SK-N-SH (cell line): Measurements from ENCODE around the gene SMS. TPM values are rescaled to one million over a fixed set of nuclear protein-coding genes. Genes with fewer than 3 reads are reported as not detected.

Experiments
- CTCF ChIA-PET: fragments of 300-600, 350-600 bp; formaldehyde crosslinking; extraction: SDS; loops from one replicate; lab custom pipeline; 2021; lab: Yijun Ruan, JAX
- POLR2A ChIA-PET: fragments of 350-600 bp; sonication (Branson Sonifier 250); formaldehyde crosslinking; extraction: SDS; loops from one replicate; lab custom pipeline; 2020; ENCODE audit warnings: antibody characterized with exemption, inconsistent platforms; lab: Yijun Ruan, JAX
- DNase-seq: peaks from one replicate; pipeline ENCODE4 v3.0.0; 2012
- H2AFZ ChIP-seq: fragments of 200-600 bp; sonication (generic); 2 replicates; pipeline ENCODE4 v1.8.1; 2016; ENCODE audit warnings: antibody characterized with exemption, mild to moderate bottlenecking, low read depth
- H3F3A ChIP-seq: fragments of 200-600 bp; sonication (generic); replicated peaks from 2 replicates; pipeline ENCODE3; 2016; ENCODE audit warnings: antibody characterized with exemption, mild to moderate bottlenecking; ENCODE audit not compliant: insufficient read depth
- H3K27ac ChIP-seq, 2 experiments: fragments of 200-500 bp in 1 of 2; fragments of 200-600 bp in 1 of 2; sonication (Bioruptor generic) in 1 of 2; sonication (generic), shearing (Covaris generic) in 1 of 2; 2 replicates each; pipeline versions ENCODE4 v1.5.1 to v1.6.1; 2014 to 2016; ENCODE audit warnings: low read depth in 2 of 2, inconsistent platforms in 1 of 2, low read length in 1 of 2, mild to moderate bottlenecking in 1 of 2, mixed read lengths in 1 of 2
- H3K27me3 ChIP-seq: fragments of 200-600 bp; sonication (generic), shearing (Covaris generic); 2 replicates; pipeline ENCODE4 v1.6.1; 2016; ENCODE audit warnings: mixed run types; ENCODE audit not compliant: insufficient read depth
- H3K36me3 ChIP-seq, 2 experiments: fragments of 200-500 bp in 1 of 2; fragments of 200-600 bp in 1 of 2; sonication (Bioruptor generic) in 1 of 2; sonication (generic) in 1 of 2; replicated peaks in 1 of 2; 2 replicates each; pipeline versions ENCODE3 to v1.5.1; 2014 to 2016; ENCODE audit warnings: low read length in 1 of 2, mild to moderate bottlenecking in 1 of 2; ENCODE audit not compliant: insufficient read depth in 2 of 2, control insufficient read depth in 1 of 2
- H3K4me1 ChIP-seq, 2 experiments: fragments of 200-500 bp in 1 of 2; fragments of 200-600 bp in 1 of 2; sonication (Bioruptor generic) in 1 of 2; sonication (generic), shearing (Covaris generic) in 1 of 2; 2 replicates each; pipeline versions ENCODE4 v1.5.1 to v1.6.1; 2014 to 2016; ENCODE audit warnings: low read depth in 1 of 2, low read length in 1 of 2, mixed run types in 1 of 2; ENCODE audit not compliant: insufficient read depth in 2 of 2, control insufficient read depth in 1 of 2
- H3K4me2 ChIP-seq: fragments of 200-600 bp; sonication (generic), shearing (Covaris generic); 2 replicates; pipeline ENCODE4 v1.6.1; 2017; ENCODE audit warnings: mixed run types
- H3K4me3 ChIP-seq, 2 experiments: fragments of 200-500 bp in 1 of 2; fragments of 200-600 bp in 1 of 2; sonication (Bioruptor generic) in 1 of 2; sonication (generic), shearing (Covaris generic) in 1 of 2; 2 replicates each; pipeline versions ENCODE4 v1.5.1 to v1.8.1; 2014 to 2016; ENCODE audit warnings: low read depth in 2 of 2, inconsistent platforms in 1 of 2, low read length in 1 of 2, mild to moderate bottlenecking in 1 of 2, mixed read lengths in 1 of 2, moderate library complexity in 1 of 2
- H3K79me2 ChIP-seq: fragments of 200-600 bp; sonication (generic); 2 replicates; pipeline ENCODE4 v1.8.1; 2017; ENCODE audit warnings: mild to moderate bottlenecking; ENCODE audit not compliant: insufficient read depth
- H3K9ac ChIP-seq: fragments of 200-600 bp; sonication (generic); 2 replicates; pipeline ENCODE4 v1.6.1; 2017; ENCODE audit warnings: mixed run types
- H3K9me2 ChIP-seq: fragments of 200-600 bp; sonication (generic); 2 replicates; pipeline ENCODE4 v1.6.1; 2017; ENCODE audit warnings: mixed run types
- H3K9me3 ChIP-seq: fragments of 200-600 bp; sonication (generic); 2 replicates; pipeline ENCODE4 v1.6.1; 2017; ENCODE audit warnings: mixed run types, mild to moderate bottlenecking, moderate library complexity
- H4K20me1 ChIP-seq: fragments of 200-600 bp; sonication (generic); 2 replicates; pipeline ENCODE4 v1.6.1; 2017; ENCODE audit warnings: mild to moderate bottlenecking, mixed run types; ENCODE audit not compliant: insufficient read depth
- CTCF ChIP-seq: fragments of 200-600 bp; sonication (generic); IDR thresholded peaks from 2 replicates; pipeline ENCODE4 v1.6.1; 2017; ENCODE audit warnings: antibody characterized with exemption, mild to moderate bottlenecking, moderate library complexity
- ELF1 ChIP-seq: IDR thresholded peaks from 2 replicates; pipeline ENCODE4 v1.4.0; 2012
- EZH2phosphoT487 ChIP-seq: fragments of 200-600 bp; sonication (generic); IDR thresholded peaks from 2 replicates; pipeline ENCODE4 v1.6.1; 2017; ENCODE audit warnings: low read depth, mixed run types, mild to moderate bottlenecking, antibody characterized with exemption, moderate library complexity, borderline replicate concordance
- FOSL2 ChIP-seq: IDR thresholded peaks from 2 replicates; pipeline ENCODE4 v1.4.0; 2012; ENCODE audit warnings: low read depth, mild to moderate bottlenecking, moderate library complexity, borderline replicate concordance
- FOXJ3 ChIP-seq: sonication (generic); formaldehyde crosslinking; IDR thresholded peaks from 2 replicates; pipeline ENCODE4 v1.5.1; 2020; ENCODE audit warnings: mild to moderate bottlenecking, missing genetic modification reagents
- FOXM1 ChIP-seq: IDR thresholded peaks from 2 replicates; pipeline ENCODE4 v1.4.0; 2012; ENCODE audit warnings: low read depth, mild to moderate bottlenecking
- GABPA ChIP-seq: IDR thresholded peaks from 2 replicates; pipeline ENCODE4 v1.4.0; 2012; ENCODE audit warnings: low read depth, mild to moderate bottlenecking
- GATA2 ChIP-seq: sonication (generic); formaldehyde crosslinking; IDR thresholded peaks from 2 replicates; pipeline ENCODE4 v1.5.0; 2020; ENCODE audit warnings: mild to moderate bottlenecking, missing genetic modification reagents
- IRF3 ChIP-seq: fragments of 150-350 bp; IDR thresholded peaks from 2 replicates; pipeline ENCODE4 v1.6.1; 2016; ENCODE audit warnings: mild to moderate bottlenecking, low read depth, low read length
- JUND ChIP-seq: IDR thresholded peaks from 2 replicates; pipeline ENCODE4 v1.4.0; 2012
- MAX ChIP-seq: IDR thresholded peaks from 2 replicates; pipeline ENCODE4 v1.4.0; 2012; ENCODE audit warnings: low read depth
- MXI1 ChIP-seq: IDR thresholded peaks from 2 replicates; pipeline ENCODE4 v1.6.1; 2012; ENCODE audit warnings: mild to moderate bottlenecking, low read depth, low read length, improper control_type of control experiment
- NFIC ChIP-seq: IDR thresholded peaks from 2 replicates; pipeline ENCODE4 v1.4.0; 2012; ENCODE audit warnings: borderline replicate concordance
- PBX3 ChIP-seq: IDR thresholded peaks from 2 replicates; pipeline ENCODE4; 2012
- RAD21 ChIP-seq: IDR thresholded peaks from 2 replicates; pipeline ENCODE4 v1.6.1; 2012; ENCODE audit warnings: mild to moderate bottlenecking, low read length
- RFX5 ChIP-seq: IDR thresholded peaks from 2 replicates; pipeline ENCODE4 v1.6.1; 2012; ENCODE audit warnings: mild to moderate bottlenecking, improper control_type of control experiment, low read length
- RXRA ChIP-seq: IDR thresholded peaks from 2 replicates; pipeline ENCODE4 v1.4.0; 2012; ENCODE audit warnings: low read depth, mild to moderate bottlenecking, borderline replicate concordance
- TAF1 ChIP-seq: IDR thresholded peaks from 2 replicates; pipeline ENCODE4 v1.6.1; 2012; ENCODE audit warnings: low read depth, mild to moderate bottlenecking, low read length, moderate library complexity, borderline replicate concordance
- TCF12 ChIP-seq: IDR thresholded peaks from 2 replicates; pipeline ENCODE4 v1.4.0; 2012
- TEAD4 ChIP-seq: IDR thresholded peaks from 2 replicates; pipeline ENCODE4 v1.4.0; 2012; ENCODE audit warnings: mild to moderate bottlenecking, borderline replicate concordance; ENCODE audit not compliant: insufficient read depth
- USF1 ChIP-seq: IDR thresholded peaks from 2 replicates; pipeline ENCODE4 v1.4.0; 2012; ENCODE audit warnings: low read depth, borderline replicate concordance
- USF2 ChIP-seq: fragments of 150-350 bp; IDR thresholded peaks from 2 replicates; pipeline ENCODE4 v1.6.1; 2017; ENCODE audit warnings: antibody characterized with exemption, low read length, low read depth, borderline replicate concordance
- YY1 ChIP-seq: IDR thresholded peaks from 2 replicates; pipeline ENCODE4 v1.4.0; 2012; ENCODE audit warnings: low read depth, mild to moderate bottlenecking
- WGBS: methylation state at CpG from one replicate; pipeline ENCODE4 v1.1.6; 2017; ENCODE audit warnings: low lambda C conversion rate; 5-methylcytosine and 5-hydroxymethylcytosine counted together
- polyA plus RNA-seq, 3 experiments: library from polyadenylated mRNA; depleted of rRNA; stranded (reverse); fragments of >200 nt; gene quantifications; 2 replicates each; pipeline ENCODE4 v1.2.3, GENCODE V29; 2012

SMS gene
- polyA plus RNA-seq, 1 of the 3 experiments (the other 2 are of a cell fraction), result 116 TPM

- H3K4me3 ChIP-seq, result no peak overlapping the region
- DNase-seq, result no peak
- POLR2A ChIA-PET, result no interaction called here
- H3K4me2 ChIP-seq, result no peak overlapping the region
- no peak overlapping the region for H3K9ac ChIP-seq
- 61% methylated on average over 3 of the region's 3 CpGs for WGBS
- TF ChIP-seq IRF3 (no peak), USF2 (no peak), MAX (no peak), TAF1 (no peak), TCF12 (no peak), RAD21 (no peak), YY1 (no peak), EZH2phosphoT487 (no peak), FOXJ3 (CRISPR knock-in tag) (no peak), RFX5 (no peak)
- H3K27ac ChIP-seq, result no peak overlapping the region
- no peaks in the 10 kb centered on the region for H4K20me1 ChIP-seq
- no peaks in the 10 kb centered on the region for H3K4me1 ChIP-seq
- H3K36me3 ChIP-seq, result no peaks in the 10 kb centered on the region
- H3F3A ChIP-seq, result no peaks in the 10 kb centered on the region
- no peaks in the 10 kb centered on the region for H3K27me3 ChIP-seq
- CTCF ChIA-PET, result interaction anchor here (1.0 kb wide), 1 partner anchor 22 kb away, joined by 3 read pairs; no protein-coding TSS in a partner anchor
- no peaks in the 10 kb centered on the region for H3K79me2 ChIP-seq
- no peaks in the 10 kb centered on the region for H3K9me3 ChIP-seq
- H3K9me2 ChIP-seq, result no peaks in the 10 kb centered on the region
- H2AFZ ChIP-seq, result no peak overlapping the region
These were observed 34.6 kb upstream of the SMS start for GRCh38 chrX:21905953-21906352.

- WGBS, result 29% methylated on average over 1 of the region's 1 CpG
- H3K4me2 ChIP-seq, result no peak overlapping the region
- no peaks in the 10 kb centered on the region for H3F3A ChIP-seq
- no peak overlapping the region for H3K4me3 ChIP-seq
- H3K9me3 ChIP-seq, result no peaks in the 10 kb centered on the region
- ChIA-PET POLR2A (no interaction called here), CTCF (interaction anchor here (0.8 kb wide), 1 partner anchor 159 kb away, joined by 3 read pairs; no protein-coding TSS in a partner anchor)
- H3K27ac ChIP-seq, result peak overlapping the region in 1 of 2 experiments; percentile 11; a peak in 1 of 4 replicates
- H3K36me3 ChIP-seq, result no peaks in the 10 kb centered on the region
- no peaks in the 10 kb centered on the region for H3K79me2 ChIP-seq
- H4K20me1 ChIP-seq, result no peaks in the 10 kb centered on the region
- TF ChIP-seq CTCF (no peak), FOXM1 (no peak), FOSL2 (no peak), GATA2 (CRISPR knock-in tag) (no peak), RXRA (no peak), MXI1 (no peak), YY1 (no peak), PBX3 (no peak), USF1 (no peak), NFIC (no peak), GABPA (no peak), JUND (no peak), ELF1 (no peak), TEAD4 (no peak), EZH2phosphoT487 (no peak)
- no peak overlapping the region for H3K9ac ChIP-seq
- H3K9me2 ChIP-seq, result no peaks in the 10 kb centered on the region
- no peak overlapping the region for H2AFZ ChIP-seq
- no peak for DNase-seq
- H3K4me1 ChIP-seq, result no peaks in the 10 kb centered on the region
- H3K27me3 ChIP-seq, result no peaks in the 10 kb centered on the region
These were observed 33.2 kb upstream of the SMS start for GRCh38 chrX:21907260-21907659.
